SH-SY5Y (cell line): ENCODE data around the gene ANAPC10.

Experiments
- GATA2 ChIP-seq: IDR thresholded peaks from 2 replicates; pipeline ENCODE4 v1.6.1; 2011; ENCODE audit warnings: mild to moderate bottlenecking, low read depth, low read length
- GATA3 ChIP-seq: IDR thresholded peaks from 2 replicates; pipeline ENCODE4 v1.6.1; 2011; ENCODE audit warnings: low read depth, mild to moderate bottlenecking, low read length, moderate library complexity

DNA sequence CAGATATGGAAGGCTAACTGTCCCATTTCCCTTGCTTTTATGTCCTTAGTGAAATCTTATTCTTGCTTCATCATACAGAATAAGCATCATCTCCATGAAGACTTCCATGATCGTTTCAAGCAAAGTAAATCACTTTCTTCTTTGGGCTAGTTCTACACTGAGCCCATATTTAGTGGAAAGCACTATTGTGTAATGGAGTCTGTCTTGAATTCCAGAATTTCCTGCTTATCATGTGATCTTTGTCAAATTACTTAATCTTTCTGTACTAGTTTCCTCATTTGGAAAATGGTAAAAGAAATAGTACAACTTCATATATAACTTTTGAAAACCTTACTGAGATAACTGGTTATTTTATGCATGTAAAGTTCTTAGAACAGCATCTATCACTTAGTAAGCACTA is 7.6 kb downstream of the ANAPC10 start:
- TF ChIP-seq GATA3: no peak
- TF ChIP-seq GATA2: no peak
